B cell (primary cell): ENCODE measurements around the gene KCTD2. TPM values are rescaled to one million over a fixed set of nuclear protein-coding genes. Genes with fewer than 3 reads are reported as not detected.

Experiments
- ATAC-seq: fragments of 200-7000 bp; cut with Tn5 transposase; one replicate; pipeline ENCODE4 v1.10.0; 2021; ENCODE audit warnings: low read depth, mild to moderate bottlenecking, moderate number of reproducible peaks, moderate library complexity
- CTCF ChIA-PET: fragments of 350-600 bp; sonication (Branson Sonifier 250); formaldehyde crosslinking; loops from one replicate; lab custom pipeline; 2021; ENCODE audit warnings: antibody characterized with exemption, inconsistent platforms; lab: Charles Lee
- POLR2A ChIA-PET: fragments of 350-600 bp; sonication (Branson Sonifier 250); formaldehyde crosslinking; loops from one replicate; lab custom pipeline; 2021; ENCODE audit warnings: antibody characterized with exemption; lab: Charles Lee
- DNase-seq: peaks from one replicate; pipeline ENCODE4 v3.0.0; 2013
- H2AFZ ChIP-seq: 2 replicates; pipeline ENCODE4 v1.6.1; 2012; ENCODE audit warnings: mild to moderate bottlenecking, low read depth, low read length; ENCODE audit not compliant: insufficient read depth, poor library complexity, severe bottlenecking
- H3K27ac ChIP-seq, 2 donors: 1 replicate in 1 of 2; 2 replicates in 1 of 2; pipeline ENCODE4 v1.5.1; 2012 to 2013; ENCODE audit warnings: low read length in 2 of 2, mild to moderate bottlenecking in 2 of 2, moderate library complexity in 1 of 2
- H3K27me3 ChIP-seq, 4 experiments: fragments of 200-600 bp in 1 of 4; sonication (generic) in 1 of 4; replicated peaks in 1 of 4; 1 replicate in 2 of 4; 2 replicates in 2 of 4; pipeline versions ENCODE4 v1.6.1 to v1.7.0; 2013 to 2016; ENCODE audit warnings: low read length in 3 of 4, mild to moderate bottlenecking in 2 of 4, mixed read lengths in 1 of 4, moderate library complexity in 1 of 4; ENCODE audit not compliant: insufficient read depth in 4 of 4, control insufficient read depth in 3 of 4; ENCODE audit errors: control extremely low read depth in 1 of 4
- H3K36me3 ChIP-seq, 2 experiments: replicated peaks in 1 of 2; 1 replicate in 1 of 2; 2 replicates in 1 of 2; pipeline versions ENCODE4 v1.6.1 to v1.7.1; 2013; ENCODE audit warnings: low read length in 1 of 2; ENCODE audit not compliant: insufficient read depth in 2 of 2, control insufficient read depth in 1 of 2; ENCODE audit errors: control extremely low read depth in 1 of 2, extremely low read depth in 1 of 2
- H3K4me1 ChIP-seq, 2 donors: fragments of 200-600 bp in 1 of 2; sonication (generic) in 1 of 2; 1 replicate in 1 of 2; 2 replicates in 1 of 2; pipeline versions ENCODE4 v1.5.1 to v1.6.1; 2013 to 2017; ENCODE audit warnings: low read length in 2 of 2; ENCODE audit not compliant: control insufficient read depth in 2 of 2, insufficient read depth in 2 of 2
- H3K4me2 ChIP-seq: replicated peaks from 2 replicates; pipeline ENCODE3; 2012; ENCODE audit warnings: mild to moderate bottlenecking, low read depth, low read length; ENCODE audit not compliant: poor library complexity, severe bottlenecking
- H3K4me3 ChIP-seq, 5 experiments: fragments of 200-600 bp in 1 of 5; sonication (generic) in 1 of 5; 1 replicate in 3 of 5; 2 replicates in 2 of 5; pipeline versions ENCODE4 v1.5.1 to v1.7.0; 2011 to 2016; ENCODE audit warnings: low read length in 4 of 5, mild to moderate bottlenecking in 4 of 5, low read depth in 2 of 5, control low read depth in 1 of 5, moderate library complexity in 1 of 5; ENCODE audit not compliant: insufficient read depth in 1 of 5; ENCODE audit errors: control extremely low read depth in 1 of 5, extremely low read depth in 1 of 5
- H3K79me2 ChIP-seq: fragments of 200-600 bp; sonication (generic); one replicate; pipeline ENCODE4 v1.6.0; 2016; ENCODE audit warnings: low read length; ENCODE audit not compliant: control insufficient read depth, insufficient read depth
- H3K9ac ChIP-seq: fragments of 200-600 bp; sonication (generic); 2 replicates; pipeline ENCODE4 v1.6.1; 2017; ENCODE audit warnings: mild to moderate bottlenecking, low read length, moderate library complexity
- H3K9me3 ChIP-seq, 3 donors: one replicate each; pipeline versions ENCODE4 v1.6.1 to v1.7.1; 2013; ENCODE audit warnings: low read length in 2 of 3; ENCODE audit not compliant: control insufficient read depth in 2 of 3, insufficient read depth in 1 of 3; ENCODE audit errors: control extremely low read depth in 1 of 3
- H4K20me1 ChIP-seq: 2 replicates; pipeline ENCODE4 v1.6.0; 2012; ENCODE audit warnings: mild to moderate bottlenecking, low read length; ENCODE audit not compliant: insufficient read depth, control insufficient read depth, poor library complexity, severe bottlenecking
- H3K27ac Mint-ChIP-seq: one replicate; pipeline ENCODE4 v1.8.0; 2021; ENCODE audit warnings: mixed read lengths
- H3K27me3 Mint-ChIP-seq: one replicate; pipeline ENCODE4 v1.8.0; 2021; ENCODE audit warnings: mixed read lengths
- H3K4me1 Mint-ChIP-seq: one replicate; pipeline ENCODE4 v1.8.0; 2021; ENCODE audit warnings: mixed read lengths
- H3K4me3 Mint-ChIP-seq: one replicate; pipeline ENCODE4 v1.8.0; 2021; ENCODE audit warnings: mixed read lengths
- H3K9me3 Mint-ChIP-seq: one replicate; pipeline ENCODE4 v1.8.0; 2022; ENCODE audit warnings: mixed read lengths; ENCODE audit not compliant: insufficient read depth
- CTCF ChIP-seq: fragments of 200-600 bp; IDR thresholded peaks from one replicate; pipeline ENCODE4 v1.8.0; 2022; ENCODE audit warnings: antibody characterized with exemption, mild to moderate bottlenecking
- EZH2 ChIP-seq: IDR thresholded peaks from 2 replicates; pipeline ENCODE4 v1.6.1; 2012; ENCODE audit warnings: borderline replicate concordance, low read depth, mild to moderate bottlenecking, moderate library complexity, low read length; ENCODE audit not compliant: insufficient read depth, poor library complexity, severe bottlenecking
- WGBS: methylation state at CpG from one replicate; pipeline ENCODE4 v1.1.5; 2013; ENCODE audit warnings: missing lambda C conversion rate; ENCODE audit not compliant: insufficient coverage; 5-methylcytosine and 5-hydroxymethylcytosine counted together
- intact Hi-C: fragments of 100-400 bp; cut with micrococcal nuclease; formaldehyde crosslinking; loops from one replicate; pipeline ENCODE4 v1.10.0; 2022
- polyA plus RNA-seq: library from polyadenylated mRNA; depleted of rRNA; stranded (reverse); fragments of >200 nt; gene quantifications from 2 replicates; pipeline ENCODE4 v1.2.3, GENCODE V29; 2012
- total RNA-seq, 2 donors: library from RNA; stranded (reverse); fragments of 120-200 nt in 1 of 2; gene quantifications; 1 replicate in 1 of 2; 2 replicates in 1 of 2; pipeline versions ENCODE4 v1.2.3 to v1.2.4, GENCODE V29; 2013 to 2022

KCTD2 gene
- total and polyA plus RNA-seq, 2 donors (not counting 1 experiment from before 2014, with no cell fraction given) = 15.7 to 23.2 TPM

DNA sequence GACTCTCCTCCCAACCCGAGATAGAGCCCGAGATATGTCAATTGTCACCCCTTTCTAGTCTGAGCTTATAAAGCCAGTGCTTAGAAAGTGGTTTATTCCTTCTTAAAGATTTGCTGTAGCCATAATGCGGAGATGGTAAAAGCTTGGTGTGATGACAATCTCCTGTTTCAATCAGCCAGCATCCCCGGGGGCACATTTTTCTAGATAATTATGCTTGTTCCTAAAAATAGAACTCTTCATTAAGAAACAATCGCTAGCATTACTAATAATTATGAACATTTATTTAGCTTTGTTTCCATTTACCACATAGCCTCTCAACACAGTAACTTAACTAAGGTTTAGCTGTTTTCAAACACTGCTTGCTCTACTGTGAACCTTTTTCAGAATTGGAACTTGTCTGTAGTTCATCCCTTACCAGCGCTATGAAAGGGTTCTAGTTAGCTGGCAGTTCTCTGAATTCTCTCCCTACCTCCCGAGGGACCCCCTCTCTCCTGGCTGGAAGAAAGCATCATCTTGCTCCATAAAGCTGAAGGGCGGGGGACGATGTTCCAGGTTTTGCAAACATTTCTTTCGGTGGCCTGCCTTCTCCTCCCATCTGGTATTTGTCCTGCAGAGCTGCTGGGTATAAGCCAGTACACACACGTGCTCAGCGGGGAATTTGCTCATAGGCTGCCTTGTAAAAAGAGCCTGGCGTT lies 35.5 kb upstream of the KCTD2 start:
- no peaks in the 10 kb centered on the region for H3K9me3 Mint-ChIP-seq
- ATAC-seq = no peak
- 91% methylated on average over 5 of the region's 13 CpGs for WGBS

More for the DNA sequence above, 35.5 kb upstream of the KCTD2 start:
- intact Hi-C loops = loop anchor here (1.0 kb wide), 7 partner anchors 23 to 138 kb away; partner anchors contain the start of genes CDR2L, HID1 and KCTD2
- H3K27me3 ChIP-seq = peaks cover 0 to 4% (median 0%) of the 10 kb centered on the region in 4 experiments
- H3K9me3 ChIP-seq = no peaks in the 10 kb centered on the region
- H3K4me3 ChIP-seq = no peak overlapping the region
- H3K4me1 ChIP-seq = peaks cover 15 to 16% of the 10 kb centered on the region in 2 donors
- peak overlapping the region; percentile 81 for H3K4me2 ChIP-seq
- Mint-ChIP-seq H3K27ac (peak overlapping the region; percentile 92), H3K4me1 (peaks cover 22% of the 10 kb centered on the region), H3K27me3 (no peaks in the 10 kb centered on the region), H3K4me3 (peak overlapping the region; percentile 97)
- peaks cover 27% of the 10 kb centered on the region for H3K79me2 ChIP-seq
- CTCF ChIA-PET = interaction anchor here (1.1 to 3.2 kb wide), 16 partner anchors 13 to 266 kb away, joined by 3 to 56 read pairs (median 4); partner anchors contain the start of genes CDR2L, HID1 and SLC16A5
- no peaks in the 10 kb centered on the region for H4K20me1 ChIP-seq
- peaks cover 0 to 5% of the 10 kb centered on the region in 2 experiments for H3K36me3 ChIP-seq
- POLR2A ChIA-PET = interaction anchor here (0.6 to 1.9 kb wide), 6 partner anchors 21 to 1034 kb away, joined by 3 to 5 read pairs (median 4); partner anchors contain the start of gene HID1
- peak overlapping the region in 1 of 2 donors; percentile 79 for H3K27ac ChIP-seq
- H2AFZ ChIP-seq = peak overlapping the region; percentile 91
- H3K9ac ChIP-seq = peak overlapping the region; percentile 80
- no peak for TF ChIP-seq CTCF
- TF ChIP-seq EZH2 = no peak
- no peak for DNase-seq
